ENCODE data around the gene VAPA. TPM values are rescaled to one million over a fixed set of nuclear protein-coding genes. Genes with fewer than 3 reads are reported as not detected.

The VAPA gene
- total RNA-seq, 2 experiments from 2014 or later = 162 to 177 TPM

- Histone ChIP-seq H3K4me3 (ENCODE audit: low read length) (peak overlapping the region; percentile 68), H3K4me1 (ENCODE audit: insufficient read depth, low read length) (peaks cover 38% of the 10 kb centered on the region), H3K27ac (ENCODE audit: low read depth in 1 of 2, low read length in 2 of 2) (no peak overlapping the region), H3K36me3 (ENCODE audit: insufficient read depth, low read length) (no peaks in the 10 kb centered on the region), H3K9me3 (ENCODE audit: control insufficient read depth in 1 of 2, insufficient read depth in 1 of 2, low read length in 2 of 2) (no peaks in the 10 kb centered on the region), H3K27me3 (ENCODE audit: control insufficient read depth in 1 of 2, insufficient read depth in 2 of 2, low read length in 2 of 2) (no peaks in the 10 kb centered on the region)
- peak overlapping the region; percentile 98 for H3K27ac Mint-ChIP-seq
- peak overlapping the region; percentile 95 for H3K4me3 Mint-ChIP-seq
- DNase-seq = no peak
- H3K4me1 Mint-ChIP-seq (ENCODE audit: low read depth) = peaks cover 31% of the 10 kb centered on the region
- no peak for TF ChIP-seq CTCF (IDR thresholded peaks at IDR 0.05)
- H3K9me3 Mint-ChIP-seq = no peaks in the 10 kb centered on the region
- peaks cover 6% of the 10 kb centered on the region for H3K36me3 Mint-ChIP-seq (ENCODE audit: low read depth)
- no peaks in the 10 kb centered on the region for H3K27me3 Mint-ChIP-seq
- ChIA-PET CTCF (interaction anchor here (1.0 kb wide), 1 partner anchor 11 kb away, joined by 3 read pairs; no protein-coding TSS in a partner anchor), POLR2A (interaction anchor here (1.4 to 1.7 kb wide), 2 partner anchors 8 to 36 kb away, joined by 5 to 15 read pairs; no protein-coding TSS in a partner anchor)
- intact Hi-C loops (cut with DNase I, micrococcal nuclease) = loop anchor here (2.0 to 10.0 kb wide), 5 partner anchors 17 to 1301 kb away; partner anchors contain the start of genes NDUFV2 (in 2 of the 2) and PPP4R1 (in 1 of the 2)
- no peak for ATAC-seq (ENCODE audit: poor library complexity)
These were observed 2.3 kb downstream of the VAPA start for GRCh38 chr18:9916077-9916639.

GRCh38 chr18:9916808-9917207 is 3.0 kb downstream of the VAPA start:
- no peaks in the 10 kb centered on the region for H3K9me3 ChIP-seq (ENCODE audit: control insufficient read depth in 1 of 2, insufficient read depth in 1 of 2, low read length in 2 of 2)
- Mint-ChIP-seq H3K27me3 (no peaks in the 10 kb centered on the region), H3K4me3 (peak overlapping the region; percentile 95), H3K36me3 (ENCODE audit: low read depth) (peaks cover 10% of the 10 kb centered on the region), H3K4me1 (ENCODE audit: low read depth) (peaks cover 31% of the 10 kb centered on the region), H3K27ac (no peak overlapping the region), H3K9me3 (no peaks in the 10 kb centered on the region)
- H3K27ac ChIP-seq (ENCODE audit: low read depth in 1 of 2, low read length in 2 of 2) = no peak overlapping the region
- peaks cover 39% of the 10 kb centered on the region for H3K4me1 ChIP-seq (ENCODE audit: insufficient read depth, low read length)
- ChIA-PET POLR2A (no interaction called here), CTCF (no interaction called here)
- no peak for ATAC-seq (ENCODE audit: poor library complexity)
- H3K4me3 ChIP-seq (ENCODE audit: low read length) = no peak overlapping the region
- no peaks in the 10 kb centered on the region for H3K27me3 ChIP-seq (ENCODE audit: control insufficient read depth in 1 of 2, insufficient read depth in 2 of 2, low read length in 2 of 2)
- no peak for TF ChIP-seq CTCF (IDR thresholded peaks at IDR 0.05)
- H3K36me3 ChIP-seq (ENCODE audit: insufficient read depth, low read length) = no peaks in the 10 kb centered on the region
- intact Hi-C loops (cut with DNase I, micrococcal nuclease) = loop anchor here (2.0 to 10.0 kb wide), 5 partner anchors 16 to 1302 kb away; partner anchors contain the start of genes NDUFV2 (in 2 of the 2) and PPP4R1 (in 1 of the 2)
- DNase-seq = no peak

GRCh38 chr18:9918016-9918680 is 4.3 kb downstream of the VAPA start:
- Mint-ChIP-seq H3K4me3 (no peak overlapping the region), H3K9me3 (no peaks in the 10 kb centered on the region), H3K27ac (no peak overlapping the region), H3K36me3 (ENCODE audit: low read depth) (peaks cover 10% of the 10 kb centered on the region), H3K4me1 (ENCODE audit: low read depth) (peaks cover 26% of the 10 kb centered on the region), H3K27me3 (no peaks in the 10 kb centered on the region)
- no peaks in the 10 kb centered on the region for H3K36me3 ChIP-seq (ENCODE audit: insufficient read depth, low read length)
- ChIA-PET POLR2A (no interaction called here), CTCF (no interaction called here)
- ATAC-seq (ENCODE audit: poor library complexity) (no peak), DNase-seq (no peak)
- no peak overlapping the region for H3K4me3 ChIP-seq (ENCODE audit: low read length)
- no peak for TF ChIP-seq CTCF (IDR thresholded peaks at IDR 0.05)
- H3K27ac ChIP-seq (ENCODE audit: low read depth in 1 of 2, low read length in 2 of 2) = no peak overlapping the region
- peaks cover 41% of the 10 kb centered on the region for H3K4me1 ChIP-seq (ENCODE audit: insufficient read depth, low read length)
- intact Hi-C loops (cut with DNase I, micrococcal nuclease) = loop anchor here (5.0 to 10.0 kb wide), 4 partner anchors 34 to 1303 kb away; partner anchors contain the start of genes NDUFV2 (in 2 of the 2) and PPP4R1 (in 1 of the 2)
- H3K9me3 ChIP-seq (ENCODE audit: control insufficient read depth in 1 of 2, insufficient read depth in 1 of 2, low read length in 2 of 2) = no peaks in the 10 kb centered on the region
- no peaks in the 10 kb centered on the region for H3K27me3 ChIP-seq (ENCODE audit: control insufficient read depth in 1 of 2, insufficient read depth in 2 of 2, low read length in 2 of 2)
